Activated CD4-positive, alpha-beta T cell treated with anti-CD3 and anti-CD28 coated beads for 36 hours (primary cell): ENCODE data around the gene GNAI1. TPM values are rescaled to one million over a fixed set of nuclear protein-coding genes. Genes with fewer than 3 reads are reported as not detected.

ENCODE experiments used
- ATAC-seq: fragments of 200-7000 bp; cut with Tn5 transposase; one replicate; pipeline ENCODE4 v1.10.0; 2021; ENCODE audit warnings: mild to moderate bottlenecking, moderate library complexity
- CTCF ChIA-PET: fragments of 350-600 bp; sonication (Branson Sonifier 250); formaldehyde crosslinking; loops from one replicate; lab custom pipeline; 2021; ENCODE audit warnings: antibody characterized with exemption; lab: Charles Lee
- POLR2A ChIA-PET: fragments of 350-600 bp; sonication (Branson Sonifier 250); formaldehyde crosslinking; loops from one replicate; lab custom pipeline; 2021; ENCODE audit warnings: antibody characterized with exemption, inconsistent platforms; lab: Charles Lee
- DNase-seq: peaks from one replicate; pipeline ENCODE4 v3.0.0-alpha.2; 2020
- H3K27ac Mint-ChIP-seq: one replicate; pipeline ENCODE4 v1.8.0; 2021; ENCODE audit warnings: mixed read lengths
- H3K27me3 Mint-ChIP-seq: one replicate; pipeline ENCODE4 v1.8.0; 2021; ENCODE audit warnings: mixed read lengths
- H3K36me3 Mint-ChIP-seq: one replicate; pipeline ENCODE4 v1.8.0; 2021; ENCODE audit warnings: low read depth, mixed read lengths
- H3K4me1 Mint-ChIP-seq: one replicate; pipeline ENCODE4 v1.8.0; 2021; ENCODE audit warnings: mixed read lengths
- H3K4me3 Mint-ChIP-seq: one replicate; pipeline ENCODE4 v1.8.0; 2021; ENCODE audit warnings: mild to moderate bottlenecking, moderate library complexity, mixed read lengths
- H3K9me3 Mint-ChIP-seq: one replicate; pipeline ENCODE4 v1.8.0; 2021; ENCODE audit warnings: low read depth, mixed read lengths
- intact Hi-C, 2 experiments: fragments of 100-400 bp; cut with DNase I in 1 of 2; cut with micrococcal nuclease in 1 of 2; formaldehyde crosslinking; loops; one replicate each; pipeline versions ENCODE4 v1.14.2 to v1.15.1; 2022 to 2024; cut with DNase I, micrococcal nuclease
- total RNA-seq, 2 experiments: library from RNA; stranded (reverse); gene quantifications; one replicate each; pipeline ENCODE4 v1.2.3, GENCODE V29; 2021

The GNAI1 gene
- total RNA-seq, 2 experiments from 2014 or later: 3.6 to 4.1 TPM

GRCh38 chr7:80257756-80258155 lies 123.1 kb downstream of the GNAI1 start:
- Mint-ChIP-seq H3K9me3 (no peaks in the 10 kb centered on the region), H3K36me3 (no peaks in the 10 kb centered on the region), H3K4me1 (no peaks in the 10 kb centered on the region), H3K27me3 (no peaks in the 10 kb centered on the region), H3K4me3 (no peak overlapping the region), H3K27ac (no peak overlapping the region)
- DNase-seq: no peak
- CTCF ChIA-PET: interaction anchor here (0.6 kb wide), 1 partner anchor 18 kb away, joined by 3 read pairs; no protein-coding TSS in a partner anchor
- intact Hi-C loops: no loop called here
- POLR2A ChIA-PET: no interaction called here
- ATAC-seq: no peak

GRCh38 chr7:80260606-80261005 lies 126.0 kb downstream of the GNAI1 start:
- Mint-ChIP-seq H3K4me1 (no peaks in the 10 kb centered on the region), H3K4me3 (no peak overlapping the region), H3K27me3 (no peaks in the 10 kb centered on the region), H3K9me3 (no peaks in the 10 kb centered on the region), H3K27ac (no peak overlapping the region), H3K36me3 (no peaks in the 10 kb centered on the region)
- no peak for ATAC-seq
- DNase-seq: no peak
- CTCF ChIA-PET: no interaction called here
- intact Hi-C loops: no loop called here
- POLR2A ChIA-PET: no interaction called here

GRCh38 chr7:80263333-80263732 lies 128.7 kb downstream of the GNAI1 start:
- ChIA-PET POLR2A (no interaction called here), CTCF (no interaction called here)
- Mint-ChIP-seq H3K27ac (no peak overlapping the region), H3K36me3 (no peaks in the 10 kb centered on the region), H3K27me3 (no peaks in the 10 kb centered on the region), H3K9me3 (no peaks in the 10 kb centered on the region), H3K4me3 (no peak overlapping the region), H3K4me1 (no peaks in the 10 kb centered on the region)
- ATAC-seq (no peak), DNase-seq (no peak)
- intact Hi-C loops: no loop called here

GRCh38 chr7:80263821-80264220 lies 129.2 kb downstream of the GNAI1 start:
- Mint-ChIP-seq H3K4me3 (no peak overlapping the region), H3K36me3 (no peaks in the 10 kb centered on the region), H3K4me1 (no peaks in the 10 kb centered on the region), H3K9me3 (no peaks in the 10 kb centered on the region), H3K27me3 (no peaks in the 10 kb centered on the region), H3K27ac (no peak overlapping the region)
- POLR2A ChIA-PET: no interaction called here
- CTCF ChIA-PET: no interaction called here
- ATAC-seq (no peak), DNase-seq (no peak)
- intact Hi-C loops: no loop called here

- no peaks in the 10 kb centered on the region for H3K4me1 Mint-ChIP-seq
- H3K36me3 Mint-ChIP-seq: no peaks in the 10 kb centered on the region
- no peaks in the 10 kb centered on the region for H3K27me3 Mint-ChIP-seq
- ATAC-seq (no peak), DNase-seq (no peak)
- POLR2A ChIA-PET: no interaction called here
- CTCF ChIA-PET: interaction anchor here (0.8 kb wide), 1 partner anchor 55 kb away, joined by 3 read pairs; no protein-coding TSS in a partner anchor
- no peaks in the 10 kb centered on the region for H3K9me3 Mint-ChIP-seq
- H3K27ac Mint-ChIP-seq: no peak overlapping the region
- intact Hi-C loops: no loop called here
- H3K4me3 Mint-ChIP-seq: no peak overlapping the region
Measured at GRCh38 chr7:80264769-80265495, 130.3 kb downstream of the GNAI1 start.

GRCh38 chr7:80272560-80273239 lies 138.1 kb downstream of the GNAI1 start:
- Mint-ChIP-seq H3K9me3 (no peaks in the 10 kb centered on the region), H3K4me3 (no peak overlapping the region), H3K36me3 (no peaks in the 10 kb centered on the region), H3K27me3 (no peaks in the 10 kb centered on the region), H3K4me1 (no peaks in the 10 kb centered on the region), H3K27ac (no peak overlapping the region)
- ChIA-PET POLR2A (no interaction called here), CTCF (no interaction called here)
- intact Hi-C loops: no loop called here
- no peak for ATAC-seq
- DNase-seq: no peak

GRCh38 chr7:80273327-80273726 lies 138.7 kb downstream of the GNAI1 start:
- H3K27ac Mint-ChIP-seq: no peak overlapping the region
- DNase-seq (no peak), ATAC-seq (no peak)
- H3K36me3 Mint-ChIP-seq: no peaks in the 10 kb centered on the region
- H3K27me3 Mint-ChIP-seq: no peaks in the 10 kb centered on the region
- intact Hi-C loops: no loop called here
- H3K9me3 Mint-ChIP-seq: no peaks in the 10 kb centered on the region
- CTCF ChIA-PET: interaction anchor here (0.9 kb wide), 1 partner anchor 239 kb away, joined by 3 read pairs; no protein-coding TSS in a partner anchor
- POLR2A ChIA-PET: no interaction called here
- no peak overlapping the region for H3K4me3 Mint-ChIP-seq
- no peaks in the 10 kb centered on the region for H3K4me1 Mint-ChIP-seq

- intact Hi-C loops: no loop called here
- H3K4me1 Mint-ChIP-seq: no peaks in the 10 kb centered on the region
- no peaks in the 10 kb centered on the region for H3K36me3 Mint-ChIP-seq
- CTCF ChIA-PET: no interaction called here
- H3K9me3 Mint-ChIP-seq: no peaks in the 10 kb centered on the region
- DNase-seq (no peak), ATAC-seq (no peak)
- H3K27me3 Mint-ChIP-seq: no peaks in the 10 kb centered on the region
- POLR2A ChIA-PET: no interaction called here
- no peak overlapping the region for H3K27ac Mint-ChIP-seq
- no peak overlapping the region for H3K4me3 Mint-ChIP-seq
Measured at GRCh38 chr7:80275192-80275605, 140.6 kb downstream of the GNAI1 start.
